Measurements from ENCODE around the gene RBP5. TPM values are rescaled to one million over a fixed set of nuclear protein-coding genes. Genes with fewer than 3 reads are reported as not detected.

The RBP5 gene
- total and polyA plus RNA-seq, 7 donors, result 0.71 to 30.9 (median 4.0) TPM; not detected in 3

GRCh38 chr12:7150356-7150755 lies 21.7 kb upstream of the RBP5 start:
- Histone ChIP-seq H3K4me3 (no peak overlapping the region), H3K4me1 (no peaks in the 10 kb centered on the region), H3K36me3 (peaks cover 0 to 33% (median 2%) of the 10 kb centered on the region in 4 donors), H3K27ac (no peak overlapping the region), H3K27me3 (no peaks in the 10 kb centered on the region), H3K9me3 (no peaks in the 10 kb centered on the region)
- WGBS, 2 donors, result 94 to 96% methylated on average over 12 of the region's 12 CpGs
- no peak for TF ChIP-seq POLR2AphosphoS5 (IDR thresholded peaks at IDR 0.05)
- no peak for TF ChIP-seq CTCF (IDR thresholded peaks at IDR 0.05)
- no peak for TF ChIP-seq EP300 (IDR thresholded peaks at IDR 0.05)
- TF ChIP-seq POLR2A (IDR thresholded peaks at IDR 0.05), result no peak
- peak; percentile 45 for DNase-seq
- intact Hi-C loops (cut with DNase I), result no loop called here

GRCh38 chr12:7146906-7147305 lies 18.2 kb upstream of the RBP5 start:
- H3K4me1 ChIP-seq, result no peaks in the 10 kb centered on the region
- H3K36me3 ChIP-seq, result peaks cover 0 to 32% (median 2%) of the 10 kb centered on the region in 4 donors
- peak; percentile 40 for DNase-seq
- 89 to 96% methylated on average over 7 of the region's 7 CpGs for WGBS, 2 donors
- H3K4me3 ChIP-seq, result no peak overlapping the region
- no peaks in the 10 kb centered on the region for H3K27me3 ChIP-seq
- TF ChIP-seq POLR2AphosphoS5 (IDR thresholded peaks at IDR 0.05) (no peak), EP300 (IDR thresholded peaks at IDR 0.05) (no peak), CTCF (IDR thresholded peaks at IDR 0.05) (no peak), POLR2A (IDR thresholded peaks at IDR 0.05) (no peak)
- intact Hi-C loops (cut with DNase I), result no loop called here
- H3K27ac ChIP-seq, result no peak overlapping the region
- H3K9me3 ChIP-seq, result no peaks in the 10 kb centered on the region

- Histone ChIP-seq H3K36me3 (peaks cover 0 to 27% (median 2%) of the 10 kb centered on the region in 4 donors), H3K4me3 (no peak overlapping the region), H3K9me3 (no peaks in the 10 kb centered on the region), H3K4me1 (no peaks in the 10 kb centered on the region), H3K27me3 (no peaks in the 10 kb centered on the region), H3K27ac (no peak overlapping the region)
- DNase-seq, result no peak
- no peak for TF ChIP-seq EP300 (IDR thresholded peaks at IDR 0.05)
- TF ChIP-seq POLR2A (IDR thresholded peaks at IDR 0.05), result no peak
- TF ChIP-seq POLR2AphosphoS5 (IDR thresholded peaks at IDR 0.05), result no peak
- TF ChIP-seq CTCF (IDR thresholded peaks at IDR 0.05), result no peak
- intact Hi-C loops (cut with DNase I), result no loop called here
- 94 to 95% methylated on average over 7 of the region's 7 CpGs for WGBS, 2 donors
Measured at GRCh38 chr12:7146228-7146627, 17.5 kb upstream of the RBP5 start.

GRCh38 chr12:7145671-7146070 lies 17.0 kb upstream of the RBP5 start:
- TF ChIP-seq EP300 (IDR thresholded peaks at IDR 0.05) (no peak), CTCF (IDR thresholded peaks at IDR 0.05) (no peak), POLR2A (IDR thresholded peaks at IDR 0.05) (no peak), POLR2AphosphoS5 (IDR thresholded peaks at IDR 0.05) (no peak)
- no peaks in the 10 kb centered on the region for H3K27me3 ChIP-seq
- peaks cover 0 to 24% (median 0%) of the 10 kb centered on the region in 4 donors for H3K36me3 ChIP-seq
- WGBS, 2 donors, result 81 to 92% methylated on average over 4 of the region's 4 CpGs
- H3K4me1 ChIP-seq, result no peaks in the 10 kb centered on the region
- no peaks in the 10 kb centered on the region for H3K9me3 ChIP-seq
- intact Hi-C loops (cut with DNase I), result no loop called here
- no peak overlapping the region for H3K4me3 ChIP-seq
- no peak for DNase-seq
- H3K27ac ChIP-seq, result no peak overlapping the region
